GM12891 (cell line): Measurements from ENCODE around the gene RANBP10.

Source experiments
- POLR2A ChIP-seq: IDR thresholded peaks from 2 replicates; pipeline ENCODE4 v1.6.1; 2011; ENCODE audit warnings: low read depth, low read length, control low read depth
- TAF1 ChIP-seq: IDR thresholded peaks from 2 replicates; pipeline ENCODE4 v1.6.1; 2011; ENCODE audit warnings: low read depth, low read length, control low read depth

GRCh38 chr16:67775273-67775672, 31.1 kb downstream of the RANBP10 start:
- TF ChIP-seq POLR2A = no peak
- TF ChIP-seq TAF1 = no peak
